ENCODE results near the gene SHH.

Gene SHH

DNA sequence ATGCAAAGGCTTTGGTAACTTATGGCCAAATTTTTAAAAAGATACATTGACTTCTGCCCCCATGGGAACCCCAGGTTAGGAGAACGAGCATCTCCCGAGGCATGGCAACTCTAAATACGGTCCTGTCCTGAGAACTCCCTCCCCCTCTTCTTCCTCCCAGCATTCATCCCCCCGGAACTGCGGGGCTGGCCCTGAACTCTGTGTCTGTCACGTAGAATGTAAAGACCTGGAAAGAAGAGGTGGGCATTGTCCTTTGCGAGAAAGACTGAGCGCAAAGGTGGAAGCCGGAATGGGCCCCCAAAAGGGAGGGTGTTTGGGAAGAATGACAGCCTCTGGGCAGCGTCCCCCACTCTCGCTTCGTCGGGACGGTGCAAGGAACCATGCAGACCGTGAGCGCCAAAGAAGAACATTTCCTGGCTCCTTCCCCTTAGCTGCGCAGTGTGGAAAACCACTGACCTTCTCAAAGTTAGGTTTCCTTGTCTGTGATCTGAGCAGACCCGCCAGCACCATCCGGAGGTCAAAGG, 21.0 kb downstream of the SHH start:
- no peak for TF ChIP-seq GATA1 (IDR thresholded peaks at IDR 0.05; ENCODE audit: low read depth, low read length)
- no peak for TF ChIP-seq POLR2A (IDR thresholded peaks at IDR 0.05; ENCODE audit: low read length)
- no peak for DNase-seq

DNA sequence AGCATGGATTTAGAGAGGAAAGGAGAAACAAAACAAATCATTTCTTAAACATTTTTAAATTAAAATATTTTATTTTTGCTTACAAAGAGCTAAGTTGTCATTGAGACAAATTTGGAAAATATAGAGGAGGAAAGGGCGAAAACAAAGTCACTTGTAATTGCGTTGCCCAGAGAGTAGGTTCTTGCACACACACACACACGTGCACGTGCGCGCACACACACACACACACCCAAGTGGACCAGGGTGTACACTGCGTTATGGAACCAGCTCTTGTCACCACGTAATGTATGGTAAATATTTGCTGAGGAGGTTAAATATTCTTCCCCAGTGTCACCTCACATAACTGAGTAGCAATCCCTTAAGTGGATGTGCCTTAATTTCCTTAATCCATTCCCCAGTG, 21.6 kb downstream of the SHH start:
- DNase-seq, result no peak
- no peak for TF ChIP-seq GATA1 (IDR thresholded peaks at IDR 0.05; ENCODE audit: low read depth, low read length)
- no peak for TF ChIP-seq POLR2A (IDR thresholded peaks at IDR 0.05; ENCODE audit: low read length)

DNA sequence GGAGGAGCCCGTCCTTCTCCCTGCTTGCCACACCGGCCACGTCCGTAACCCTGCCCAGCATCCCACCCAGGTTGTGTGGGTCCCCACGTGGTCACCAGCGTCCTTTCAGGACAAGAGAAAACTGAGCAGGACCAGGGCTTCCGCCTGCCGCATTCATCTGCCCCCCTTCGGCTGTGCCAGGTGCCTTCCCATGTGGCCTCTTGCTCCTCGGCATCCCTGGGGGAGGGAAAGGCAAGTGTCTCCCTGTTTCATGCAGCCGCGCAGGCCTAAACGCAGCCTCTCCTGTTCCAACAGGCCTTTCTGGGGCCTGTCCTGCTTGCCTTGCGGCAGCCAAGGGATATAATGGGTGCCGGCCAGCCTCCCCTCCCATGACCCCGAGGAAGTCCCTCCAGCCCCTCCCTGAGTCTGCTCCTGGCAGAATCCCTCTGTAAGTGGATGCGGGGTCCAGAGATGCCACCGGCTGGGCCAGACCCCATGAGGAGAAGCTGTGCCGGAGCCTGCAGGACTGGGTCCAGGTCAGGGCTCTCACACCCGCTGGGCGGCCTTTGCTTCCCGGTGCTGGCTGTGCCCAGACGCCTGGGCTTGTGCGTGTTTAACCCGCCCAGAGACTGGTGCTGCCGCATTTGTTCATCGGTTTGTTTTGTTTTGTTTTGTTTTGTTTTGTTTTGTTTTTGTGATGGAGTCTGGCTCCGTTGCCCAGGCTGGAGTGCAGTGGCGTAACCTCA, 23.1 kb downstream of the SHH start:
- TF ChIP-seq GATA1 (IDR thresholded peaks at IDR 0.05; ENCODE audit: low read depth, low read length) (no peak), POLR2A (IDR thresholded peaks at IDR 0.05; ENCODE audit: low read length) (no peak)
- no peak for DNase-seq

DNA sequence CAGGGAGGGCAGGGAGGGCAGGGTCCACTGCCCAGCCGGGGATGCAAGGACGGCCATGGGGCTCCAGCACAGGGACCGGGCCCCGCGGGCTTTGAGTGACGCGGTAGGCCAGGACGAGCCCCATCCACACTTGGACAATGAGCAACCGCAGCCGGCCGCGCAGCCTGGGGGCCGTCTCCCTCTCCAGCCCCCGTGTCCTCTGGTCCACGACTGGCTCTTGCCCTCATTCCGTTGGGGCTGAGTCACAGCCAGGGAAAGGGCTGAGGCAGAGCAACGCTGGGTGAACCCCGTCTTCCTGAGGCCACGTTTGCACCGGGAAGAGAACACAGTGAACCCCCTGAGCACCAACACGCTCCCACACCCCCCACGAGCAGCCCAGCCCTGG, 23.7 kb downstream of the SHH start:
- TF ChIP-seq GATA1 (IDR thresholded peaks at IDR 0.05; ENCODE audit: low read depth, low read length), result no peak
- no peak for TF ChIP-seq POLR2A (IDR thresholded peaks at IDR 0.05; ENCODE audit: low read length)
- no peak for DNase-seq

DNA sequence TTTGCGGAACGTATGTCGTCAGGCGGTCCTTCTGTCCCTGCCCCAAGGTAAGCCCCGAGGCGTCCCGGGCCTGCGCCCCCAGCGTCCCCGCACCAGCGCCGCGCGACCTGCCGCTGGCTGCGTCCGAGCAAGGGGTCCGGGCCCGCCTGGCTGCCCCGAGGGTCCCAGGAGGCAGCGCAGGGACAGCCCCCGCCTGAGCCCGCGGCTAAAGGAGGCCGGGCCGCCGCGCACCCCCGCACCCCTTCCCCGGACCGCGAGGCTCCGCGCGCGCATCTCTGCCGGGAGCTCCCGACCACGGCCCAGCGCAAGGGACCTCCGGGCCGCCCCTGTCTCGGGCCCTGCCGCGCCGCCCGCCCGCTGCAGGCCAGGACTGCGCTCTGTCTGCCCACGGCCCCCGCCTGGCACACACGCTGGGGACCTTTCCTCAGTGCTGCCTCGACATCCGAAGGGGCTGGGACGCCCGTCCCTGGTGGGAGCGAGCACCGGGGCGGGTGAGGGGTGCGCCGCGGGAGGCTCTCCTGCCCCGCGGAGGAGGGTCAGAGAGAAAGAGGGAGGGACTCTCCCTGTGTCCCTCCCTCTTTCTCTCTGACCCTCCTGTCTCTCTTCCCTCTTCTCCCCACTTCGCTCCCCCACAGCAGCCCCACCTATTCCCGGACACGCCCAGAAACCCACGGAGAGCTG, 25.0 kb downstream of the SHH start:
- no peak for TF ChIP-seq POLR2A (IDR thresholded peaks at IDR 0.05; ENCODE audit: low read length)
- no peak for TF ChIP-seq GATA1 (IDR thresholded peaks at IDR 0.05; ENCODE audit: low read depth, low read length)
- DNase-seq, result no peak

DNA sequence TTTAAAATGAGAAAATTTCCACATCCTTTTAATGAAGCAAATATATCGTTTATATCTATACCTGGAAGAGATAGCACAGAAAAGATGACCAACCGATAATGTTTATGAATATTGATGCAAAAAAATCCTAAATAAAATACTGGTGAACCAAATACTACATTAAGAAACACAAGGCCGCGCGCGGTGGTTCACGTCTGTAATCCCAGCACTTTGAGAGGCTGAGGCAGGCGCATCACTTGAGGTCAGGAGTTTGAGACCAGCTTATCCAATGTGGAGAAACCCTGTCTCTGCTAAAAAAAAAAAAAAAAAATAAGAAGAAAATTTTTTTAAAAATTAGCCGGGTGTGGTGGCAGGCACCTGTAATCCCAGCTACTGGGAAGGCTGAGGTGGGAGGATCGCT, 25.8 kb downstream of the SHH start:
- TF ChIP-seq POLR2A (IDR thresholded peaks at IDR 0.05; ENCODE audit: low read length) (no peak), GATA1 (IDR thresholded peaks at IDR 0.05; ENCODE audit: low read depth, low read length) (no peak)
- DNase-seq, result no peak

GRCh38 chr7:155785536-155785935, 26.7 kb downstream of the SHH start:
- no peak for TF ChIP-seq POLR2A (IDR thresholded peaks at IDR 0.05; ENCODE audit: low read length)
- TF ChIP-seq GATA1 (IDR thresholded peaks at IDR 0.05; ENCODE audit: low read depth, low read length), result no peak

DNA sequence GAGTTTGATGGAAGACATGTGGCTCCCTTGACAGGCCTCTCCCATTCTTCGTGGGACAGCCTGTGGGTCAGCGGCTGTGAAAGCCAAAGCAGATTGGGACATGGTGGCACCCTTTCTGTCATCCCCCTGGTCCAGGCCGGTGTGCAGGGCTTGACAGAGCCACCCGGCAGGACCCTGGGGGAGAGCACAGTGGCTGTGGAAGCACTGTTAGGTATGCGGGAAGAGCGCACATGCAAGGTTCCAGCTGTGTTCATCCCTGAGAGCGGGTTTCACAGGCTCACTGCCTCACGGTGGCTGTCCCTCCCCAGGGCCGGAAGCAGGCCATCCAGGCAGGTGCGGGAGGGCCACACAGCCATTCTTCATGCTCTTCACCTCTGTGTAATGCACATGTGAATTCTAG, 29.8 kb downstream of the SHH start:
- TF ChIP-seq POLR2A (IDR thresholded peaks at IDR 0.05; ENCODE audit: low read length) (no peak), GATA1 (IDR thresholded peaks at IDR 0.05; ENCODE audit: low read depth, low read length) (no peak)
- no peak for DNase-seq

More at GRCh38 chr7:155785536-155785935, 26.7 kb downstream of the SHH start:
- no peak for DNase-seq

GRCh38 chr7:155781433-155781832, 30.8 kb downstream of the SHH start:
- no peak for DNase-seq
- TF ChIP-seq GATA1 (IDR thresholded peaks at IDR 0.05; ENCODE audit: low read depth, low read length) (no peak), POLR2A (IDR thresholded peaks at IDR 0.05; ENCODE audit: low read length) (no peak)

GRCh38 chr7:155780884-155781283, 31.4 kb downstream of the SHH start:
- DNase-seq, result no peak
- no peak for TF ChIP-seq GATA1 (IDR thresholded peaks at IDR 0.05; ENCODE audit: low read depth, low read length)
- no peak for TF ChIP-seq POLR2A (IDR thresholded peaks at IDR 0.05; ENCODE audit: low read length)

- TF ChIP-seq POLR2A (IDR thresholded peaks at IDR 0.05; ENCODE audit: low read length), result no peak
These were observed 33.9 kb downstream of the SHH start for GRCh38 chr7:155778349-155778748.

GRCh38 chr7:155776606-155777005, 35.7 kb downstream of the SHH start:
- no peak for DNase-seq
- TF ChIP-seq POLR2A (IDR thresholded peaks at IDR 0.05; ENCODE audit: low read length) (no peak), GATA1 (IDR thresholded peaks at IDR 0.05; ENCODE audit: low read depth, low read length) (no peak)

More at GRCh38 chr7:155778349-155778748, 33.9 kb downstream of the SHH start:
- no peak for DNase-seq

- DNase-seq, result no peak
- TF ChIP-seq POLR2A (IDR thresholded peaks at IDR 0.05; ENCODE audit: low read length) (no peak), GATA1 (IDR thresholded peaks at IDR 0.05; ENCODE audit: low read depth, low read length) (no peak)
These were observed 36.6 kb downstream of the SHH start for GRCh38 chr7:155775691-155776090.

DNA sequence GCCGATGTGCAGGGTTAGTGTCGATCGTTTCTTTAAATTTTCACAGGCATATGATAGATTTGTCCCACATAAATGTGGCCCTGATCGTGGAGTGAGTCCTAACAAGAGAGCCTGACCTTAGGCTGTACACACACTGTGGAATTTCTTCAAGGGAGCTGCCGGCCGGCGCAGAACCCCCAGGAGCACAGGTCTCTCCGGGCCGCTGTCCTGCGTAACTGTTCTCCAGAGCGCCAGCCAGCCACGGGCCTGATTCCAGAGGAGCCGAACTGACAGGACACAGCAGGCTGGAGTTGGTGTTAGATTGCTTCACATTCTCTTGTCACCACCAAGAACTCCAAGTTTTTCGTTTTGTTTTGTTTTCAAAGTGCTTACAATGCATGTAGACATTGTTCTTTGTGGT, 37.3 kb downstream of the SHH start:
- TF ChIP-seq POLR2A (IDR thresholded peaks at IDR 0.05; ENCODE audit: low read length) (no peak), GATA1 (IDR thresholded peaks at IDR 0.05; ENCODE audit: low read depth, low read length) (no peak)
- DNase-seq, result no peak

DNA sequence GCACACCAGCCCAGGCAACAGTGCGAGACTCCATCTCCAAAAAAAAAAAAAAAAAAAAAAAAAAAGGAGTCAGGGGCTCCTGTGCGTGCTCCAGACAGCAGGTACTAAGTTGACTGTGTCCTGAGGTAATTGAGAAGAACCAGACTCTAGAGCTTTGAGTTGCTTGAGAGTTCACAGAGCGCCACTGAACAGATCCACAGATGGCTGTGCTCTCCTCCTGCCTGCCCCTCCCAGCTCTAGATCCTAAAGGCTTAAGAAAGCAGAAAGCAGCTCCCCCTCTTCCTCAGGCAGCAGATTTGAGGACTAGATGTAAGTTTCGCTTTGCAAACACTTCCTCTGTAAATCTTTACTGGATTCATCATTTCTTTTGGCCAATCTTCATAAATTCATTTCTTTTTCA, 38.7 kb downstream of the SHH start:
- DNase-seq, result no peak
- TF ChIP-seq POLR2A (IDR thresholded peaks at IDR 0.05; ENCODE audit: low read length) (no peak), GATA1 (IDR thresholded peaks at IDR 0.05; ENCODE audit: low read depth, low read length) (no peak)
